Effector CD4-positive, alpha-beta T cell (primary cell): ENCODE results near the gene SIPA1L2.

ENCODE experiments used
- DNase-seq: peaks from one replicate; pipeline ENCODE4 v3.0.0-alpha.2; 2020

The SIPA1L2 gene

GRCh38 chr1:232589111-232589811, 40.7 kb downstream of the SIPA1L2 start:
- DNase-seq, result no peak

DNA sequence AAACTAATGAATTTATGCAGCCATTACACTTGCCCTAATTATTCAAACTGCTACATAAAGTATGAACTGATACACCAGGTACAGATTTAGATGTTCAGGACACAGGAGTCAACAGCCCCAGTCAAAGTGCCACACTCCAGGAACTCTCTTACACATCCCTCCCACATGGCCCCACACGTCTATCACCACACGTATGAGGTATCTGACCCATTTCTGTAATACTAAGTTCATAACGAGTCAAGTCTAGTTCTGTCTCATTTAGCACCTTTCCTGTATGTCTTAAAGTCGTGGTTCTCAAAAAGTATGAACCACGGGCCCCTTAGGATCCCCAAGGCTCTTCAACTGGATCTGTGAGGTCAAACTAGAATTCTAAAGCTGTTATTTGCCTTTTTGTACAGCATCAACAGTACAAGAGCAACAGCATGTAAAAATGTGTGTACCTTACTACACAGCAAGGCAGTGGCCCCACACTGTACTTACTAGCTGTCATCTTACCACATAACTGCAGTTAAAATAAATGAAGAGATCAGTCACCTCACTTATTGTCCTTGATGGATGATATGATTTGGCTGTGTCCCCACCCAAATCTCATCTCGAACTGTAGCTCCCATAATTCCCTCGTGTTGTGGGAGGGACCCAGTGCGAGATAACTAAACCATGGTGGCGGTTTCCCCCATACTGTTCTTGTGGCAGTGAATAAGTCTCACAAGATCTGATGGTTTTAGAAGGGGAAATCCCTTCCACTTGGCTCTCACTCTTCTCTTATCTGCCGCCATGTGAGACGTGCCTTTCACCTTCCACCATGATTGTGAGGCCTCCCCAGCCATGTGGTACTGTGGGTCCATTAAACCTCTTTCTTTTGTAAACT, 42.6 kb downstream of the SIPA1L2 start:
- no peak for DNase-seq

DNA sequence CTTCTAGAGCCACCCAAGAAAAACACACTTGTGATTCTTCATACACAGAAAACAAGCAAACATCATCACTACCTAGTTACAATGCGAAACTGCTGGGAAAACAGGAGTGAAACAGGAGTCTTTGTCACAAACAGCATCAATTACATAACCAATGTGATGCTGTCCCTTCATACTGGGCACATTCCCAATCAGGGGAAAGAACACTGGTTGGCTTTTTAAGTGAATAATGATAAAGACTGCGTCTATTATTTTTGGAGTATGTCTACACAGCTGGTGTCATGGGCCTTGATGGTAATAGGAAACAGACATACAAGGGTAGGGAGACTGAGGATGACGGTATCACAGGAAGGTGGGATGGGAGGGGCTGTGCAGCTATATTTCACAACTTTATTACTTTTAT, 43.3 kb downstream of the SIPA1L2 start:
- no peak for DNase-seq

DNA sequence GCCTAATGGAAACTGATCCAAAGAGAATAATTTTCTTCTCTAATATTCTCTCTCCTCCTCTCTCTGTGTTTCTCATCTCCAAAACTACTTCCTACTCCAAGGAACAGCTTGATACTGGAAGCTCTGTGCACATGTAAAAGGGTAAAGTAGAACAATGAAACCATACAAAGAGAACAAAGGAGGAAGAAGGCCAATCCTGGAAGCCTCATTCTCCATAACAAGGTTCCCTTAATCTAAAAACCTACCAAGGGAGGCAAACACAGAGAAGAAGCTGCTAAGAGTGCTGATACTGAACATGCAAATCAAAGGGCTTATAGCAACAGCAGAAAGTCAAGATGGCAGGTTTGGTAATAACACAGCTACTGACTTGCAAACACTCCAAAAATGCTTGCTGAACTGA, 44.4 kb downstream of the SIPA1L2 start:
- no peak for DNase-seq

GRCh38 chr1:232581932-232582331, 48.0 kb downstream of the SIPA1L2 start:
- no peak for DNase-seq
